ENCODE results near the gene MYZAP.

GRCh38 chr15:57686657-57687056 is 95.0 kb downstream of the MYZAP start:
- TF ChIP-seq CTCF (IDR thresholded peaks at IDR 0.05; ENCODE audit: low read depth, low read length, missing input control), result no peak
- no peak for TF ChIP-seq YY1 (IDR thresholded peaks at IDR 0.05)
- TF ChIP-seq REST (IDR thresholded peaks at IDR 0.05), result no peak

All from liver (tissue), 2 donors.